HEK293 (cell line): ENCODE measurements around the gene NFE2L1.

Source experiments
- CTCF ChIP-seq: fragments of 450-650 bp; formaldehyde crosslinking; IDR thresholded peaks from 2 replicates; pipeline ENCODE4 v1.5.1; 2016; ENCODE audit warnings: missing biosample characterization, missing genetic modification characterization
- GLI4 ChIP-seq: fragments of 450-650 bp; formaldehyde crosslinking; IDR thresholded peaks from 2 replicates; pipeline ENCODE4 v1.5.1; 2016; ENCODE audit warnings: missing biosample characterization, missing genetic modification characterization
- HIC1 ChIP-seq: fragments of 450-650 bp; formaldehyde crosslinking; IDR thresholded peaks from 2 replicates; pipeline ENCODE4 v1.5.1; 2016; ENCODE audit warnings: missing biosample characterization, missing genetic modification characterization
- KLF1 ChIP-seq: fragments of 450-650 bp; formaldehyde crosslinking; IDR thresholded peaks from 2 replicates; pipeline ENCODE4 v1.5.1; 2016; ENCODE audit warnings: missing biosample characterization, missing genetic modification characterization
- KLF16 ChIP-seq: fragments of 450-650 bp; formaldehyde crosslinking; IDR thresholded peaks from 2 replicates; pipeline ENCODE4 v1.5.1; 2017; ENCODE audit warnings: missing biosample characterization, missing genetic modification characterization
- KLF8 ChIP-seq: fragments of 450-650 bp; formaldehyde crosslinking; IDR thresholded peaks from 2 replicates; pipeline ENCODE4 v1.5.1; 2016; ENCODE audit warnings: missing biosample characterization, missing genetic modification characterization
- PBX3 ChIP-seq: sonication (generic); formaldehyde crosslinking; IDR thresholded peaks from 2 replicates; pipeline ENCODE4 v1.8.1; 2022; ENCODE audit warnings: mild to moderate bottlenecking, moderate library complexity, missing genetic modification reagents
- WT1 ChIP-seq: fragments of 450-650 bp; formaldehyde crosslinking; IDR thresholded peaks from 2 replicates; pipeline ENCODE4 v1.5.1; 2016; ENCODE audit warnings: missing biosample characterization, missing genetic modification characterization
- YY2 ChIP-seq: fragments of 450-650 bp; formaldehyde crosslinking; IDR thresholded peaks from 2 replicates; pipeline ENCODE4 v1.5.1; 2016; ENCODE audit warnings: missing biosample characterization, missing genetic modification characterization
- ZBTB1 ChIP-seq: fragments of 450-650 bp; formaldehyde crosslinking; IDR thresholded peaks from 2 replicates; pipeline ENCODE4 v1.5.1; 2016; ENCODE audit warnings: missing biosample characterization, missing genetic modification characterization
- ZBTB17 ChIP-seq: fragments of 450-650 bp; formaldehyde crosslinking; IDR thresholded peaks from 2 replicates; pipeline ENCODE4 v1.5.1; 2016; ENCODE audit warnings: missing biosample characterization, missing genetic modification characterization
- ZBTB20 ChIP-seq: fragments of 450-650 bp; formaldehyde crosslinking; IDR thresholded peaks from 2 replicates; pipeline ENCODE4 v1.5.1; 2016; ENCODE audit warnings: missing biosample characterization, missing genetic modification characterization
- ZBTB48 ChIP-seq: fragments of 450-650 bp; formaldehyde crosslinking; IDR thresholded peaks from 2 replicates; pipeline ENCODE4 v1.5.1; 2016; ENCODE audit warnings: missing biosample characterization, missing genetic modification characterization
- ZBTB7A ChIP-seq: fragments of 450-650 bp; formaldehyde crosslinking; IDR thresholded peaks from 2 replicates; pipeline ENCODE4 v1.5.1; 2016; ENCODE audit warnings: low read depth, missing biosample characterization, missing genetic modification characterization
- ZBTB8A ChIP-seq: fragments of 450-650 bp; formaldehyde crosslinking; IDR thresholded peaks from 2 replicates; pipeline ENCODE4 v1.5.1; 2016; ENCODE audit warnings: missing biosample characterization, missing genetic modification characterization
- ZFHX2 ChIP-seq: fragments of 450-650 bp; formaldehyde crosslinking; conservative IDR thresholded peaks from 2 replicates; pipeline ENCODE4 v1.5.1; 2016; ENCODE audit warnings: missing biosample characterization, missing genetic modification characterization
- ZFP37 ChIP-seq: fragments of 450-650 bp; formaldehyde crosslinking; IDR thresholded peaks from 2 replicates; pipeline ENCODE4 v1.5.1; 2016; ENCODE audit warnings: missing biosample characterization, missing genetic modification characterization
- ZFP69B ChIP-seq: fragments of 450-650 bp; formaldehyde crosslinking; IDR thresholded peaks from 2 replicates; pipeline ENCODE4 v1.5.1; 2016; ENCODE audit warnings: missing biosample characterization, missing genetic modification characterization
- ZIC2 ChIP-seq: fragments of 450-650 bp; formaldehyde crosslinking; IDR thresholded peaks from 2 replicates; pipeline ENCODE4 v1.5.1; 2016; ENCODE audit warnings: missing biosample characterization, missing genetic modification characterization
- ZNF114 ChIP-seq: fragments of 450-650 bp; formaldehyde crosslinking; IDR thresholded peaks from 2 replicates; pipeline ENCODE4 v1.5.0; 2017; ENCODE audit warnings: missing biosample characterization, missing genetic modification characterization
- ZNF174 ChIP-seq: fragments of 450-650 bp; formaldehyde crosslinking; IDR thresholded peaks from 2 replicates; pipeline ENCODE4 v1.5.0; 2017; ENCODE audit warnings: missing biosample characterization, mild to moderate bottlenecking, missing genetic modification characterization
- ZNF214 ChIP-seq: fragments of 450-650 bp; formaldehyde crosslinking; IDR thresholded peaks from 2 replicates; pipeline ENCODE4 v1.5.1; 2017; ENCODE audit warnings: missing biosample characterization, mild to moderate bottlenecking, missing genetic modification characterization, borderline replicate concordance
- ZNF223 ChIP-seq: fragments of 450-650 bp; formaldehyde crosslinking; IDR thresholded peaks from 2 replicates; pipeline ENCODE4 v1.5.1; 2016; ENCODE audit warnings: missing biosample characterization, missing genetic modification characterization
- ZNF266 ChIP-seq: fragments of 450-650 bp; formaldehyde crosslinking; IDR thresholded peaks from 2 replicates; pipeline ENCODE4 v1.5.1; 2016; ENCODE audit warnings: missing biosample characterization, missing genetic modification characterization, low read depth
- ZNF302 ChIP-seq: fragments of 450-650 bp; formaldehyde crosslinking; IDR thresholded peaks from 2 replicates; pipeline ENCODE4 v1.5.1; 2016; ENCODE audit warnings: missing biosample characterization, missing genetic modification characterization, low read depth
- ZNF335 ChIP-seq: fragments of 450-650 bp; formaldehyde crosslinking; conservative IDR thresholded peaks from 2 replicates; pipeline ENCODE4 v1.5.1; 2016; ENCODE audit warnings: missing biosample characterization, missing genetic modification characterization
- ZNF560 ChIP-seq: fragments of 450-650 bp; formaldehyde crosslinking; IDR thresholded peaks from 2 replicates; pipeline ENCODE4 v1.5.1; 2017; ENCODE audit warnings: missing biosample characterization, missing genetic modification characterization, borderline replicate concordance
- ZNF600 ChIP-seq: fragments of 450-650 bp; formaldehyde crosslinking; IDR thresholded peaks from 2 replicates; pipeline ENCODE4 v1.5.1; 2016; ENCODE audit warnings: missing biosample characterization, missing genetic modification characterization
- ZNF621 ChIP-seq: fragments of 450-650 bp; formaldehyde crosslinking; IDR thresholded peaks from 2 replicates; pipeline ENCODE4 v1.5.1; 2017; ENCODE audit warnings: missing biosample characterization, missing genetic modification characterization
- ZNF623 ChIP-seq: fragments of 450-650 bp; formaldehyde crosslinking; IDR thresholded peaks from 2 replicates; pipeline ENCODE4 v1.5.1; 2016; ENCODE audit warnings: missing biosample characterization, missing genetic modification characterization
- ZNF624 ChIP-seq: fragments of 450-650 bp; formaldehyde crosslinking; IDR thresholded peaks from 2 replicates; pipeline ENCODE4 v1.5.1; 2017; ENCODE audit warnings: missing biosample characterization, missing genetic modification characterization
- ZNF629 ChIP-seq: fragments of 450-650 bp; formaldehyde crosslinking; IDR thresholded peaks from 2 replicates; pipeline ENCODE4 v1.5.1; 2017; ENCODE audit warnings: missing biosample characterization, missing genetic modification characterization
- ZNF639 ChIP-seq: fragments of 450-650 bp; formaldehyde crosslinking; IDR thresholded peaks from 2 replicates; pipeline ENCODE4 v1.5.1; 2016; ENCODE audit warnings: missing biosample characterization, missing genetic modification characterization
- ZNF654 ChIP-seq: fragments of 450-650 bp; formaldehyde crosslinking; IDR thresholded peaks from 2 replicates; pipeline ENCODE4 v1.5.1; 2016; ENCODE audit warnings: low read depth, missing biosample characterization, missing genetic modification characterization
- ZNF843 ChIP-seq: fragments of 450-650 bp; formaldehyde crosslinking; IDR thresholded peaks from 2 replicates; pipeline ENCODE4 v1.5.1; 2016; ENCODE audit warnings: missing biosample characterization, missing genetic modification characterization
- ZSCAN18 ChIP-seq: fragments of 450-650 bp; formaldehyde crosslinking; IDR thresholded peaks from 2 replicates; pipeline ENCODE4 v1.5.1; 2016; ENCODE audit warnings: missing biosample characterization, missing genetic modification characterization

NFE2L1 gene

GRCh38 chr17:48100591-48101011 lies 52.4 kb downstream of the NFE2L1 start (continued):
- TF ChIP-seq HIC1 (tag by site-specific recombination), result no peak
- TF ChIP-seq ZIC2 (tag by site-specific recombination), result no peak
- TF ChIP-seq ZNF621 (tag by site-specific recombination), result no peak
- no peak for TF ChIP-seq ZNF623 (tag by site-specific recombination)
- TF ChIP-seq ZFP69B (tag by site-specific recombination), result peak; percentile 38; the same call in 1 of the 2 replicates
- no peak for TF ChIP-seq ZBTB7A
- TF ChIP-seq ZBTB17, result peak; percentile 83
- TF ChIP-seq ZNF629 (tag by site-specific recombination), result no peak; the same call in 1 of the 2 replicates
- no peak for TF ChIP-seq ZNF114
- TF ChIP-seq ZFHX2 (tag by site-specific recombination), result peak; percentile 31; the same call in 1 of the 2 replicates
- TF ChIP-seq ZNF654, result no peak
- no peak for TF ChIP-seq KLF16 (tag by site-specific recombination)
- peak; percentile 6; the same call in 1 of the 2 replicates for TF ChIP-seq WT1 (tag by site-specific recombination)
- no peak for TF ChIP-seq ZNF560
- TF ChIP-seq ZNF600 (tag by site-specific recombination), result peak; percentile 95
- peak; percentile 29; the same call in 1 of the 2 replicates for TF ChIP-seq KLF8 (tag by site-specific recombination)
- no peak for TF ChIP-seq ZBTB48 (tag by site-specific recombination)
- TF ChIP-seq ZNF223 (tag by site-specific recombination), result no peak
- 0 out of 2 replicates have a peak, but pooled peaks have one; percentile 17 for TF ChIP-seq GLI4 (tag by site-specific recombination)
- peak; percentile 85 for TF ChIP-seq ZBTB8A (tag by site-specific recombination)
- peak; percentile 44; the same call in 1 of the 2 replicates for TF ChIP-seq ZNF639 (tag by site-specific recombination)
- no peak for TF ChIP-seq ZNF624 (tag by site-specific recombination)
- peak; percentile 56 for TF ChIP-seq KLF1
- peak; percentile 82 for TF ChIP-seq ZNF335 (tag by site-specific recombination)
- no peak for TF ChIP-seq YY2 (tag by site-specific recombination)
- TF ChIP-seq ZBTB1, result no peak
- TF ChIP-seq ZBTB20, result peak; percentile 98
- TF ChIP-seq ZNF843 (tag by site-specific recombination), result no peak
- no peak for TF ChIP-seq ZNF266 (tag by site-specific recombination)
- TF ChIP-seq CTCF (tag by site-specific recombination), result no peak
- TF ChIP-seq PBX3 (CRISPR knock-in tag), result no peak
- TF ChIP-seq ZNF174 (tag by site-specific recombination), result no peak
- TF ChIP-seq ZNF214 (tag by site-specific recombination), result no peak
- no peak for TF ChIP-seq ZSCAN18
- TF ChIP-seq ZFP37, result peak; percentile 16; the same call in 1 of the 2 replicates
- no peak for TF ChIP-seq ZNF302
